ENCODE data around the gene DENND4A. TPM values are rescaled to one million over a fixed set of nuclear protein-coding genes. Genes with fewer than 3 reads are reported as not detected.

The DENND4A gene
- total RNA-seq, 4 donors from 2014 or later: 12.2 to 42.1 (median 14.2) TPM

GRCh38 chr15:65651831-65652749, 140.0 kb downstream of the DENND4A start:
- Histone ChIP-seq H3K36me3 (peaks cover 18% of the 10 kb centered on the region), H3K27me3 (no peaks in the 10 kb centered on the region), H3K4me3 (no peak overlapping the region), H3K9me3 (no peaks in the 10 kb centered on the region), H3K27ac (no peak overlapping the region), H3K4me1 (peaks cover 5% of the 10 kb centered on the region)
- TF ChIP-seq POLR2AphosphoS5 (IDR thresholded peaks at IDR 0.05) (no peak), POLR2A (IDR thresholded peaks at IDR 0.05) (no peak), EP300 (IDR thresholded peaks at IDR 0.05) (no peak), CTCF (IDR thresholded peaks at IDR 0.05) (no peak)
- WGBS: 66% methylated on average over 10 of the region's 11 CpGs
- DNase-seq (ENCODE audit: low spot score in 2 of 2): no peak

- H3K4me3 ChIP-seq: no peak overlapping the region
- H3K36me3 ChIP-seq: peaks cover 7% of the 10 kb centered on the region
- no peak for TF ChIP-seq POLR2AphosphoS5 (IDR thresholded peaks at IDR 0.05)
- TF ChIP-seq POLR2A (IDR thresholded peaks at IDR 0.05): no peak
- TF ChIP-seq EP300 (IDR thresholded peaks at IDR 0.05): no peak
- TF ChIP-seq CTCF (IDR thresholded peaks at IDR 0.05): no peak
- H3K9me3 ChIP-seq: no peaks in the 10 kb centered on the region
- peaks cover 5% of the 10 kb centered on the region for H3K4me1 ChIP-seq
- H3K27ac ChIP-seq: no peak overlapping the region
- no peaks in the 10 kb centered on the region for H3K27me3 ChIP-seq
- 100% methylated on average over 1 of the region's 1 CpG for whole genome bisulfite sequencing
- DNase-seq (ENCODE audit: low spot score in 2 of 2): no peak
Observed at GRCh38 chr15:65651042-65651322, 141.1 kb downstream of the DENND4A start.

GRCh38 chr15:65650312-65651041, 141.6 kb downstream of the DENND4A start:
- no peaks in the 10 kb centered on the region for H3K27me3 ChIP-seq
- 92% methylated on average over 12 of the region's 12 CpGs for WGBS

GRCh38 chr15:65646486-65646885, 145.6 kb downstream of the DENND4A start:
- no peak for TF ChIP-seq EP300 (IDR thresholded peaks at IDR 0.05)
- TF ChIP-seq POLR2A (IDR thresholded peaks at IDR 0.05): no peak
- no peak for TF ChIP-seq CTCF (IDR thresholded peaks at IDR 0.05)
- no peak for TF ChIP-seq POLR2AphosphoS5 (IDR thresholded peaks at IDR 0.05)
- Histone ChIP-seq H3K9me3 (no peaks in the 10 kb centered on the region), H3K27me3 (no peaks in the 10 kb centered on the region), H3K4me1 (no peaks in the 10 kb centered on the region), H3K4me3 (no peak overlapping the region), H3K36me3 (peaks cover 3% of the 10 kb centered on the region), H3K27ac (no peak overlapping the region)
- WGBS: 89% methylated on average over 4 of the region's 4 CpGs
- DNase-seq (ENCODE audit: low spot score in 2 of 2): no peak

More at GRCh38 chr15:65650312-65651041, 141.6 kb downstream of the DENND4A start:
- no peaks in the 10 kb centered on the region for H3K9me3 ChIP-seq
- no peak for DNase-seq (ENCODE audit: low spot score in 2 of 2)
- H3K4me1 ChIP-seq: peaks cover 5% of the 10 kb centered on the region
- peaks cover 6% of the 10 kb centered on the region for H3K36me3 ChIP-seq
- H3K27ac ChIP-seq: no peak overlapping the region
- H3K4me3 ChIP-seq: no peak overlapping the region
- TF ChIP-seq CTCF (IDR thresholded peaks at IDR 0.05): no peak
- no peak for TF ChIP-seq POLR2AphosphoS5 (IDR thresholded peaks at IDR 0.05)
- TF ChIP-seq POLR2A (IDR thresholded peaks at IDR 0.05): no peak
- no peak for TF ChIP-seq EP300 (IDR thresholded peaks at IDR 0.05)

GRCh38 chr15:65645392-65645791, 146.7 kb downstream of the DENND4A start:
- no peaks in the 10 kb centered on the region for H3K4me1 ChIP-seq

More at GRCh38 chr15:65645392-65645791, 146.7 kb downstream of the DENND4A start:
- H3K27me3 ChIP-seq: no peaks in the 10 kb centered on the region
- no peak overlapping the region for H3K27ac ChIP-seq
- DNase-seq (ENCODE audit: low spot score in 2 of 2): no peak
- no peak overlapping the region for H3K4me3 ChIP-seq
- H3K9me3 ChIP-seq: no peaks in the 10 kb centered on the region
- TF ChIP-seq CTCF (IDR thresholded peaks at IDR 0.05) (no peak), EP300 (IDR thresholded peaks at IDR 0.05) (no peak), POLR2A (IDR thresholded peaks at IDR 0.05) (no peak), POLR2AphosphoS5 (IDR thresholded peaks at IDR 0.05) (no peak)
- peaks cover 3% of the 10 kb centered on the region for H3K36me3 ChIP-seq
- 97% methylated on average over 4 of the region's 4 CpGs for WGBS
